ENCODE measurements around the gene ADGRG3. TPM values are rescaled to one million over a fixed set of nuclear protein-coding genes. Genes with fewer than 3 reads are reported as not detected.
A peak's percentile ranks its signal among the peaks of the same experiment; 100 is the strongest.

ADGRG3 gene
- total and polyA plus RNA-seq, 9 of the 15 experiments (the other 6 are each of a cell fraction or from before 2014, with no cell fraction given) = 0.09 to 0.52 (median 0.14) TPM; not detected in 3

DNA sequence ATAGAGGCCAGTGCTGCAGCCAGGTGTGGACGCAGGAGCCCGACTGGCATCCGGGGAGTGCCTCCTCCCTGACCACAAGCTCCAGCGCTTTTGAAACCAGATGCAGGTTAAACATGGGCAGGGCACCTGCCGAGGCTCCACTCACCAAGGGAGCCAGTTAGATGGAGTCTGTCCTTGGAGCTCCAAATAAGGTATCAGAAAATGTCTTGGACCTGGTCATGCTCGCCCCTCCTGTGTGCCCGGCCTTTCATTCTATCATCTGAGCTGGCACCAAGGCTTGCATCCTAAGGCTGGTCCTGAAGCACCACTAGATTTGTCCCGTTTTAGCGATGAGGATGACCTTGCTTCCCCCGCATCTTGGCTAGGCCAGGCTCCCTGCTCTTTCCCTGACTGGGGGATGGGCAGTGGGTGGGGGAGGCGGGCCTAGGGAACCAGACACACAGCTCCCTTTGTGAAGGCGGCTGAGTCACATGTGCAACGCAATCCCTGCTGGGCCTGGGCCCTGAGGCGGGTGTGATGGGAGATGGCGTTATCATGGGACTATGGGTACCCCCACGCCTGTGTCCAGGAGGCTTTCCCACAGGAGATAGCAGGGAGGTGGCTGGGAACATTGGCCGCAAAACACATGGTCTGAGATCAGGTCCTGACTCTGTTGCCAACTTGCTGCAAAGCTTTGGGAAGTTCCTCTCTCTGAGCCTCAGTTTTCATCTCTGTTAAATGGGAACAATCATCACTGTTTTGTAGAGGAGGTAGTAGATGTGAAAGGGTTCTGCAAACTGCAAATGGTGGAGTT lies 44.7 kb upstream of the ADGRG3 start (continued):
- TF ChIP-seq, protein P1, sequence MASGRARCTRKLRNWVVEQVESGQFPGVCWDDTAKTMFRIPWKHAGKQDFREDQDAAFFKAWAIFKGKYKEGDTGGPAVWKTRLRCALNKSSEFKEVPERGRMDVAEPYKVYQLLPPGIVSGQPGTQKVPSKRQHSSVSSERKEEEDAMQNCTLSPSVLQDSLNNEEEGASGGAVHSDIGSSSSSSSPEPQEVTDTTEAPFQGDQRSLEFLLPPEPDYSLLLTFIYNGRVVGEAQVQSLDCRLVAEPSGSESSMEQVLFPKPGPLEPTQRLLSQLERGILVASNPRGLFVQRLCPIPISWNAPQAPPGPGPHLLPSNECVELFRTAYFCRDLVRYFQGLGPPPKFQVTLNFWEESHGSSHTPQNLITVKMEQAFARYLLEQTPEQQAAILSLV (tag; IDR thresholded peaks at IDR 0.05) = no peak
- no peak for TF ChIP-seq NR3C1 (CRISPR knock-in tag; IDR thresholded peaks at IDR 0.05)
- no peak for TF ChIP-seq ZNF766 (CRISPR knock-in tag; conservative IDR thresholded peaks at IDR 0.05)
- TF ChIP-seq, protein P2, sequence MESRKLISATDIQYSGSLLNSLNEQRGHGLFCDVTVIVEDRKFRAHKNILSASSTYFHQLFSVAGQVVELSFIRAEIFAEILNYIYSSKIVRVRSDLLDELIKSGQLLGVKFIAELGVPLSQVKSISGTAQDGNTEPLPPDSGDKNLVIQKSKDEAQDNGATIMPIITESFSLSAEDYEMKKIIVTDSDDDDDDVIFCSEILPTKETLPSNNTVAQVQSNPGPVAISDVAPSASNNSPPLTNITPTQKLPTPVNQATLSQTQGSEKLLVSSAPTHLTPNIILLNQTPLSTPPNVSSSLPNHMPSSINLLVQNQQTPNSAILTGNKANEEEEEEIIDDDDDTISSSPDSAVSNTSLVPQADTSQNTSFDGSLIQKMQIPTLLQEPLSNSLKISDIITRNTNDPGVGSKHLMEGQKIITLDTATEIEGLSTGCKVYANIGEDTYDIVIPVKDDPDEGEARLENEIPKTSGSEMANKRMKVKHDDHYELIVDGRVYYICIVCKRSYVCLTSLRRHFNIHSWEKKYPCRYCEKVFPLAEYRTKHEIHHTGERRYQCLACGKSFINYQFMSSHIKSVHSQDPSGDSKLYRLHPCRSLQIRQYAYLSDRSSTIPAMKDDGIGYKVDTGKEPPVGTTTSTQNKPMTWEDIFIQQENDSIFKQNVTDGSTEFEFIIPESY (CRISPR knock-in tag; IDR thresholded peaks at IDR 0.05) = no peak
- TF ChIP-seq ZNF316 (IDR thresholded peaks at IDR 0.05) = no peak
- TF ChIP-seq ETV1 (tag; conservative IDR thresholded peaks at IDR 0.05; ENCODE audit: low read depth) = no peak
- TF ChIP-seq, protein P3, sequence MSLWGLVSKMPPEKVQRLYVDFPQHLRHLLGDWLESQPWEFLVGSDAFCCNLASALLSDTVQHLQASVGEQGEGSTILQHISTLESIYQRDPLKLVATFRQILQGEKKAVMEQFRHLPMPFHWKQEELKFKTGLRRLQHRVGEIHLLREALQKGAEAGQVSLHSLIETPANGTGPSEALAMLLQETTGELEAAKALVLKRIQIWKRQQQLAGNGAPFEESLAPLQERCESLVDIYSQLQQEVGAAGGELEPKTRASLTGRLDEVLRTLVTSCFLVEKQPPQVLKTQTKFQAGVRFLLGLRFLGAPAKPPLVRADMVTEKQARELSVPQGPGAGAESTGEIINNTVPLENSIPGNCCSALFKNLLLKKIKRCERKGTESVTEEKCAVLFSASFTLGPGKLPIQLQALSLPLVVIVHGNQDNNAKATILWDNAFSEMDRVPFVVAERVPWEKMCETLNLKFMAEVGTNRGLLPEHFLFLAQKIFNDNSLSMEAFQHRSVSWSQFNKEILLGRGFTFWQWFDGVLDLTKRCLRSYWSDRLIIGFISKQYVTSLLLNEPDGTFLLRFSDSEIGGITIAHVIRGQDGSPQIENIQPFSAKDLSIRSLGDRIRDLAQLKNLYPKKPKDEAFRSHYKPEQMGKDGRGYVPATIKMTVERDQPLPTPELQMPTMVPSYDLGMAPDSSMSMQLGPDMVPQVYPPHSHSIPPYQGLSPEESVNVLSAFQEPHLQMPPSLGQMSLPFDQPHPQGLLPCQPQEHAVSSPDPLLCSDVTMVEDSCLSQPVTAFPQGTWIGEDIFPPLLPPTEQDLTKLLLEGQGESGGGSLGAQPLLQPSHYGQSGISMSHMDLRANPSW (CRISPR knock-in tag; IDR thresholded peaks at IDR 0.05) = no peak
- TF ChIP-seq, protein P4, sequence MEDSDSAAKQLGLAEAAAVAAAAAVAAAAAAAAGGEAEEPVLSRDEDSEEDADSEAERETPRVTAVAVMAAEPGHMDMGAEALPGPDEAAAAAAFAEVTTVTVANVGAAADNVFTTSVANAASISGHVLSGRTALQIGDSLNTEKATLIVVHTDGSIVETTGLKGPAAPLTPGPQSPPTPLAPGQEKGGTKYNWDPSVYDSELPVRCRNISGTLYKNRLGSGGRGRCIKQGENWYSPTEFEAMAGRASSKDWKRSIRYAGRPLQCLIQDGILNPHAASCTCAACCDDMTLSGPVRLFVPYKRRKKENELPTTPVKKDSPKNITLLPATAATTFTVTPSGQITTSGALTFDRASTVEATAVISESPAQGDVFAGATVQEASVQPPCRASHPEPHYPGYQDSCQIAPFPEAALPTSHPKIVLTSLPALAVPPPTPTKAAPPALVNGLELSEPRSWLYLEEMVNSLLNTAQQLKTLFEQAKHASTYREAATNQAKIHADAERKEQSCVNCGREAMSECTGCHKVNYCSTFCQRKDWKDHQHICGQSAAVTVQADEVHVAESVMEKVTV (CRISPR knock-in tag; IDR thresholded peaks at IDR 0.05) = no peak
- TF ChIP-seq SIN3A (IDR thresholded peaks at IDR 0.05; ENCODE audit: borderline replicate concordance in 2 of 2, control insufficient read depth in 1 of 2, low read depth in 2 of 2, low read length in 2 of 2) = no peak
- no peak for TF ChIP-seq ZFP91 (CRISPR knock-in tag; IDR thresholded peaks at IDR 0.05)
- TF ChIP-seq BCOR (IDR thresholded peaks at IDR 0.05) = peak; percentile 98
- TF ChIP-seq CGGBP1 (CRISPR knock-in tag; IDR thresholded peaks at IDR 0.05) = no peak
- no peak for TF ChIP-seq MTA2 (IDR thresholded peaks at IDR 0.05; ENCODE audit: low read depth)
- no peak for TF ChIP-seq YBX1 (IDR thresholded peaks at IDR 0.05)
- TF ChIP-seq CHCHD3 (CRISPR knock-in tag; IDR thresholded peaks at IDR 0.05) = no peak
